COLO829 (cell line): ENCODE data around the gene PLAU.
"Not testable (repeated sequence)": the region's sequence is repeated elsewhere in the genome, so short reads cannot be mapped to it uniquely, and the experiment has no call there.

Experiments used
- DNase-seq: peaks from one replicate; pipeline ENCODE4 v3.0.0; 2012; ENCODE audit warnings: low spot score

Gene PLAU

DNA sequence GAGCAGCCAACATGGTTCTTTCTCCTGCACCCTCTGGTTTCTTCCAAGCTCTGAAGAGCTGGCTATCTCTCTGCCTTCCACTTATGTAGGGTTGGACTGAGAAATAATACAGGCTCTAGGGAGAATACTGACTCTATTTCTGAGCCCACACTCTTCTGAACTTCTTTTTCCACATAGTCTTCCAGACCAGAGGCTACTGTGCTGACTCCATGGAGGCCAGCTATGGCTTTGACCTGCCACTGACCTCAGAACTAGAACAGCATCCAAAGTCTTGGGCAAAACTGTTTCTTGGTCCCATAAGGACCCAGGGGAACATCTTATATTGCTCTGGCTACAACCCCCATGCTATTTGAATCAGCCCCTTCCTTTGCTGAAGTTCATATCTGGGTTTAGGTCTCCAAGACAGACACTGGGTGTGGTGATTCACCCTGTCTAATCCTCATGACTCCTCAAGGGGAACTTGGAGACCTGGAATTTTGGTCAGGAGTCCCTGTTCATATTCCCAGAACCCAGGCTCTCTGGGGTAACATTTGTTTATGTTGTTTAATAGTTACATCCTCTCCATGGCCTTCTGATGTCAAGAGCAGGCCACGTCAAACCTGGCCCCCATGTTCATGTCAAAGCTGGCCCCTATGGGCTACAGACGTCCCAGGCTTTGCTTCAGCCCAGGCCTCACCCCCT is 12.1 kb upstream of the PLAU start:
- DNase-seq = no peak

DNA sequence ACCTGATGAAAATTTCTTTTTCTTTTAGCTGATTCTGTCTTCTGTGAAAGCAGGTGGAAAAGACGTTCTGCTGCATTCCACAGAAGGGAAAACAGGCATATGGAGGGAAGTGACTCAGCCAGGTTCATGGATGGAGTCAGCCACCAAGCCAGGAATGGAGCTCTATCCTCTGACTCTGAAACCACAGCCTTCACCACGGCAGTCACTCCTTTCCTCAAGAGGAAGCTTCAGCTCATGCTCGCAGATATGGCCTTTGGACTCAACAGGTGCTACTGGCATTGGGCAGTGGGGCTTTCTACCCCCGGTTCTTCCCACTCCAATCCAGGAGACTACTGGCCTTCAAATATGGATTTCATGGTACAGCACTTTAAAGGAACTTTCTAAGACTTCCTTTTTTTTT is 11.5 kb upstream of the PLAU start:
- DNase-seq = no peak

DNA sequence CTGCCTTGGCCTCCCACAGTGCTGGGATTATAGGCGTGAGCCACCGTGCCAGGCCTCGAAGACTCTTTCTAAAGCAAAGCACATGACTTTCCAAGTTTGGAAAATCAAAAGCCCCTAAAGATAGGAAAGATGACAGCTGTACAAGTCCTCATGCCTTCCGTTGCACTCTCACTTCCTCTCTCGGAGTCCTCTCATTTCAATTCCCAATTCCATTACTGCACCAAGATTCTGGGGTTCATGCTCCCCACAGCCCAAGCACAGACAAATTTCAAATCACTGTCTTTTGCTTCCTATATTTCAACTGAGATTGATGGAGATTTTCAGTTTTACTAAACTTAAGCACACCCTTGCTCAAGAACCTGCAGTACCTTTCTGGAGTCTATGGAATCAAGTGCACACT is 10.9 kb upstream of the PLAU start:
- no peak for DNase-seq

DNA sequence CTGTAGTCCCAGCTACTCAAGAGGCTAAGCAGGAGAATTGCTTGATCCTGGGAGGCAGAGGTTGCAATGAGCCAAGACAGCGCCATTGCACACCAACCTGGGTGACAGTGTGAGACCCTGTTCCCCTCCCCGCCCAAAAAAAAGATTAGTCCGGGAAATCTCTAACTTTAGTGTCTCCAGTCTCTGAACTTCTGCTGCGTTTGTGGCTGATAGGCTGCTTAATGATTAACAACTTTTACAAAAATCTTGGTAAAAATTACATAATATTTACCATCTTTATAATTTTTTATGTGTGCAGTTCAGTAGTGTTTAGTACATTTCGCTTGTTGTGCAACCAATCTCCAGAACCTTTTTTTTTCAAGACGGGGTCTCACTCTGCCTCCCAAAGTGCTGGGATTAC is 9.7 kb upstream of the PLAU start:
- no peak for DNase-seq

DNA sequence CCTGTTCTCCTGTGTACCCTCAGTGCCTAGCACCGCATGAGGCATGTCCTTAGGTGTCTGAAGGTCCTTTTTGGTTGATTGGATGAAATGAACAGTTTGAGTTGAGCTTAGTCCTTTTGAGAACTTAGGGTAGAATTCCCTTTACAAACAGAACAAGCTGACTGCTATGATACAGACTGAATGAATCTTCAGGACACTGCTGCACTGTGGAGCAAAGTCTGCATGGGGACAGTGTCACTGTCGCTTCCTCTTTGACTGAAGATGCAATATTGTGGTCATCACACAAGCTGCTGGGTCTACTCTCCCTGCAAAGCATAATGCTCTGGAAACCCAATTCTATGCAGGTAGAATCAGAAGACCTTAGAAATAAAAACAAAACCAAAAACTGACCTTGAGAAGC is 8.6 kb upstream of the PLAU start:
- no peak for DNase-seq

DNA sequence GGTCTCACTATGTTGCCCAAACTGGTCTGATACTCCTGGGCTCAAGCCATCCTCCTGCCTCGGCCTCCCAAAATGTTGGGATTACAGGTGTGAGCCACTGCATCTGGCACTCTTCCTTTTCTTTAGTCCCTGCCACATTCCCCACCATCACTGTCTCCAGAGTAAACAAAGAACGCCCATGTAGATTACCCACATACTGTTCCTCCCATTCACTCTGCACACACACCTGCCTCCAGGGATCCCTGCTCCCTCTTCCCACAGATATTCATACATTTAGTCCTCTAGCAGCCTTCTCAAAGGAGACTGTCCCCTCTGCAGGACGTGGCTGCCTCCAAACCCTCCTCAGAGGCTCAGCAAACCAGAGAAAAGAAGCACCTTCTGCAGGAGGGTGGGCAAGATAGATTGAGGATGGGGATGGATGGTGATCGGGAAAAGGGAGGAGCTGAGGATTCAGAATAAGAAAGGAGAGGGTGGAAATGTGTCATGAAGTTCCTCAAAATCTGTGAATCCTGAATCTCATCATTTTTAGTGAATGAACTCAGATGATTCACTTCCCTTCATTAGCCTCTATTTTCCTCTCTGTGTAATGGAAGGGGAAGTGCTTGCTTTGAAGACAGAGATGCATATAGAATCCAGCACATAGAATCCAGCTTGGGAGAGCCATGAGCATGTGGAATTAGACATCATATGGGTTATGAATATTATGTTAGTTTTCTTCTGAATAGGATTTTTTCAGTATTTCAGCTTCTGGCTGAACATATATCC is 5.5 kb upstream of the PLAU start:
- no peak for DNase-seq

DNA sequence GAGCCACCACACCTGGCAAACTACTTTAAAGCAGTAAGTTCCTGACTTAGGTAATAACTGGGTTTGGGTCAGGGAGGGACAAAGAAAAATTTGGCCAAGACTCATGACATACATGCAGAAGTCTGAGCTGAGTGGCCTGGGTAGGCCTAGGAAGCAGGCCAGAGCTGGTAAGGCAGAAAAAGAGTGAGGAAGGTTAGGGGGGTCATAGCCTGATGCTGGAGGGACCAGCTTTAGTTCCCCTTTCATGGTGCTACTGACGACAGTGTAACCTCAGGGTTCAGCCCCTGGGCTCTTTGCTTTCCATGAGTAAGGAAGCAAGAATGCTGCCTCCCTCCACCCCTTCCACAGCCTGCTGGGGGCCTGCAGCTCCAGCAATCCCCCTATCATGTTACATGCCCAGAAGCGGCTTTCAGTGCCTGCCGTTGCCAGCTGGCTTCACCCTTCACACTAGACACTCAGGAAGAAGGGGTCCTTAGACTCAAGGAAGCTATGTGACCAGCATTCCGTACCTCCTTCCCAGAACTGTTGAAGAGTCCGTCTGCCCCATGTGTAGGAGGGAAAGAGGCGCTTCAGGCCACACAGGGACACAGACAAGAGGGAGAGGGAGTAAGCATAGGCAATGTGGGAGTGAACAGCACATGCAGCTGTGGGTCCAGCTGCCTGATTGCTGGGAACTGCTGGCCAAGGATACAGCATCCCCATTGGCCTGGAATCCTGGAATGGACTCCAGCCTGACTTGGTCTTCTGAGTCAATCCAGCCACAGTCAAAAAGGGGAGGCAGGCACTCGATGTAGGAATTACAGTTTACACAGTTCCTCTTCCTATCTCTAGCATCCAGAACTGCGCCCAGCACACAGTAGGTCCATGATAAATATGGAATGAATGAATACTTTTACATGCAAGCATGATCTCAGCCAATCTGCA is 4.1 kb upstream of the PLAU start:
- DNase-seq = no peak

DNA sequence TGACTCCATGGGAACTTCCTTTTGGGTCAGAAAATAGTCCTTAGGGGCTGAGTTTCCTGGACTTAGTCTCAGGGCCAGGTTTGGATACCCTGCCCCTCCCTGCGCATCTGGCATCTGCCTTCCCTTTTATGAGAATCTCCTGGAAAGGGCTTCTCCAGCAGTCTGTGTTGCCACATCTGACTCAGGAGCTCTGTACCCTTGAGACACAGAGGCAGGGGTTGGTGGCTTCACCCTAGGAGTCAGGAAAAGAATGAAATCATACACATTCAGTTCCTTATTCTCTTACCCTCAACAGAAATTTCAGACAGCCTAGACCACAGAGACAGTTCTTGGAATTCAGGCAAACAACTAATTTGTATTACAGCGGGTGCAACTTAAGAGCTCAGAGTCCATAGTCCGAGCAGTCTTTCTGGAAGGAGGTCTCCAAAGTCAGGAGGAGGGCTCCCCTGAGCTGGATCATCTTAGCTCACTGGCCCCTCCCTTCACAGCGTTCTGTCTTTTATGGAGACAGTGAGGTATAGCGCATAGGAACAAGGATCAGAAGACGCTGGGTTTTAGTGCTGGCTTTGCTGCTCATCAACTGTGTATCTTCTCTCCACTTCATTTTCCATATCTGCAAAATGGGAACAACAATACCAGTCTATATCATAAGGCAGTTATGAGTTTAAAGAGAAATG is 3.0 kb upstream of the PLAU start:
- no peak for DNase-seq

DNA sequence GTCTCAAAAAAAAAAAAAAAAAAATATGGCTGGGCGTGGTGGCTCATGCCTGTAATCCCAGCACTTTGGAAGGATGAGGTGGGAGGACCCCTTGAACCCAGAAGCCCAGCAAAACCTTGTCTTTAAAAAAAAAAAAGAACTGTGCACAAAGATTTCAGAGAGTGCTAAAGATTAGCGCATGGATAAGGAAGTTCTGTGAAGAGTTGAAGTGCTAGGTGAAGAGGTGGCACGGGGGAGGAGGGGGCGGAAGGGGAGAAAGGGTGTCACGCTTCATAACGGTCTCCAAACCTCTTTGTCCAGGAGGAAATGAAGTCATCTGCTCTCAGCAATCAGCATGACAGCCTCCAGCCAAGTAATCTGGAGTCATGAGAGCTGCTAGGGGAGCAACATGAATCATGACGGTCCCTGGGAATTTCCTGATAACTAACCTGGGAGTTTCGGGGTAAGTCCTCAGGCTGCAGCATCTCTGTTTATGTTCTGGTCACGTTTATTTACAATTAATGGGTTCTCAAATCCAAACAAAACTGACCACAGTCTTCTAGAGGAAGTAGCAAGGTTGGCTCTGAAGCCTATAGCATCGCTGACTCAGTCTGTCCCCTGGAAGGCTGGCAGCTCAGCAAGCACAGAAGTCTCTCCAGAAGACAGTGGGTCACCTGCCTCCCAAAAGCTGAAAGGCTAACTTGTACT is 1.9 kb upstream of the PLAU start:
- no peak for DNase-seq

DNA sequence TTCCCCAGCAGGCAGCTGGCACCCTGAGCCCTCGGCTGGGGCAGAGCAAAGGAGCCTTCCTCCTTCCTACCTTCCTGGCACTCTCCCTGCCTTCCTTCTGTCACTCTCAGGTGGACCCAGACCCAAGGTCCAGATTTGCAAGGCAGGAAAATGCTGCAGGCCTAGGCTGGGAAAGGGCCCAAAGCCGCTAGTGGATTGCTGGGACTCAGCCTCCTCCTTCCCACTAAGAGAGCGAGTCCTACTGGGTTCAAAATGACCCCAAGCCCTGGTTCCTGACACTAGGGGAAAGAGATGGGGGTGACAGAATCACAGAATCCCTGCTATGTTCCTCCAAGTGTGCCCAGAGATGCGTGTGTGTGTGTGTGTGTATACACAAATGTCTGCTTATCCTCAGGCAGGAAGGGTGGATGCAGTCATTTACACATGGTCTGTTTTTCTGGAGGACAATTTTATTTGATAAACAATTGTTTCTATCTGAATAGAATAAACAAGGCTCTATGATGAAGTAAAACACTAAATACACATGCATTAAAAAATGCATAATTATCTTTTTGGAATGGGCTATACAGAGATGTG is 1.3 kb upstream of the PLAU start:
- DNase-seq = no peak

DNA sequence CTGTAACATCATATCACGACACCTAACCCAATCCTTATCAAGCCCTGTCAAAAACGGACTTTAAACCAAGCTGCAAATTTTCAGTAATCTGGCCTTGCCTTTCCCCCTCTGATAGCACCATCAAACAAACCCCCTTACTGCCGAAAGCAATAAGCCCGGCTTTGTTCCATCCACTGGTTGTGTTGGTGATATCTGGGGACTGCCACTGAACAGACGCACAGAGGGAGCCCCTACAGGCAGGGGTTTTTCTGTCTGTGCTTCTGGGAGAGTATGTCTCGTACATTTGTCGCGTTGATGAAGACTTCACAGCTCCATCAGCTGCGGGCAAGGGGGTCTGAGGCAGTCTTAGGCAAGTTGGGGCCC is 550 bp upstream of the PLAU start:
- DNase-seq = no peak

DNA sequence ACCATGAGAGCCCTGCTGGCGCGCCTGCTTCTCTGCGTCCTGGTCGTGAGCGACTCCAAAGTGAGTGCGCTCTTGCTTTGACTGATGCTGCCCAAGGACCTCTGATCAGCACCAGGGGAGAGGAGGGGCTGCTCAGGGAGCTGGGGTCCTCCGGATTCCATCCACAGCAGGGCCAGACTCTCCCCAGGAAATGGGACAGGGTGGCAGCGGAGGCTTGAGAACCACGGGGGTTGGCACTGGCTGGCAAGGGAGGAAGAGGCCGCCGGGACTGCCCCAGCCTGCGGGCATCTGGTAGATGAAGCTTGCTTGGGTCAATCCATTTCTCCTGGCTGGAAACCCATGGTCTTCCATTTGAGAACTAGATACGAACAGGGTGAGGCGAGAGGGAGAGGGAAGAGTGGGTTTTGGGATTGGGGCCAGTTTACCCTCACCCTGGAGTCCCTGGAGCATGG is 647 bp downstream of the PLAU start:
- no peak for DNase-seq

DNA sequence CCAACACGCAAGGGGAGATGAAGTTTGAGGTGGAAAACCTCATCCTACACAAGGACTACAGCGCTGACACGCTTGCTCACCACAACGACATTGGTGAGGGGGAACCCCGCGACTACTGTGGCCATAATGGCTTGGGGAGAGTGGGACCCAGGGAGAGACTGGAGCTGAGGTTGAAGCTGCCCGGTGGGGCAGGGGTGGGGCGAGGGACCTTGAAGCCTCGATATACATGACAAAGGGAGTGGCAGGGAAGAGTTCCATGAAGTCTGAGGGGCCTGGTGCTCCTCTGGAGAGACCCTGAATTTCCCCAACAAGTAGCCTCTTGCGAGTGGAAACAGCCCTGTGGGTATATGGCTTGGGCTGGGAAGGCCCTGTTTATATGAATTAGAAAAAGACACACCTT is 3.1 kb downstream of the PLAU start:
- no peak for DNase-seq

DNA sequence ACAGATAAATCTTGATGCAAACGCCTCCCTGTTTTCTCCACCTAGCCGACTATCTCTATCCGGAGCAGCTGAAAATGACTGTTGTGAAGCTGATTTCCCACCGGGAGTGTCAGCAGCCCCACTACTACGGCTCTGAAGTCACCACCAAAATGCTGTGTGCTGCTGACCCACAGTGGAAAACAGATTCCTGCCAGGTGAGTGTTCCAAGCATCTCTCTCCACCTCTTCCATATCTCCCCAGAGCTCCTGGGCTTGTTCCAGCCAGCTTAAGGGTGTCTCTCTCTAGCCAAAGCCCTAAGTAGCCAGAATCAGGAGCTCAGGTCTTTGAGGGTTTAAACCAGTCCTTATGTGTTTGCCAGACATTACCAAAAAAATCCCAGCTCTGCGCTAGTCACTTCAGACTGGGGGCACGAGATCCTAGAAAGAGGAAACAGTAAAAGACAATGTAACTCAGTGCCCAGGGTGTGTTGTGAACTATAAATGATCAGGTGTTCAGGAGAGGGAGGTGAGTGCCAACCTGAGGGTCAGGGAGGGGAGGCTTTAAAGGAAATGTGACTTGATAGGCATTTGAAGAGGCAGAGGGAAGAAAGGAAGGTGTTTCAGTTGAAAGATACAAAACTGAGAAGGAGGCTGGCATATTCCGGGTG is 4.4 kb downstream of the PLAU start:
- no peak for DNase-seq

DNA sequence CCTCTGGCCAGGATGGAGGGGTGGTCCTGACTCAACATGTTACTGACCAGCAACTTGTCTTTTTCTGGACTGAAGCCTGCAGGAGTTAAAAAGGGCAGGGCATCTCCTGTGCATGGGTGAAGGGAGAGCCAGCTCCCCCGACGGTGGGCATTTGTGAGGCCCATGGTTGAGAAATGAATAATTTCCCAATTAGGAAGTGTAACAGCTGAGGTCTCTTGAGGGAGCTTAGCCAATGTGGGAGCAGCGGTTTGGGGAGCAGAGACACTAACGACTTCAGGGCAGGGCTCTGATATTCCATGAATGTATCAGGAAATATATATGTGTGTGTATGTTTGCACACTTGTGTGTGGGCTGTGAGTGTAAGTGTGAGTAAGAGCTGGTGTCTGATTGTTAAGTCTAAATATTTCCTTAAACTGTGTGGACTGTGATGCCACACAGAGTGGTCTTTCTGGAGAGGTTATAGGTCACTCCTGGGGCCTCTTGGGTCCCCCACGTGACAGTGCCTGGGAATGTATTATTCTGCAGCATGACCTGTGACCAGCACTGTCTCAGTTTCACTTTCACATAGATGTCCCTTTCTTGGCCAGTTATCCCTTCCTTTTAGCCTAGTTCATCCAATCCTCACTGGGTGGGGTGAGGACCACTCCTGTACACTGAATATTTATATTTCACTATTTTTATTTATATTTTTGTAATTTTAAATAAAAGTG is 6.0 kb downstream of the PLAU start:
- DNase-seq = no peak

DNA sequence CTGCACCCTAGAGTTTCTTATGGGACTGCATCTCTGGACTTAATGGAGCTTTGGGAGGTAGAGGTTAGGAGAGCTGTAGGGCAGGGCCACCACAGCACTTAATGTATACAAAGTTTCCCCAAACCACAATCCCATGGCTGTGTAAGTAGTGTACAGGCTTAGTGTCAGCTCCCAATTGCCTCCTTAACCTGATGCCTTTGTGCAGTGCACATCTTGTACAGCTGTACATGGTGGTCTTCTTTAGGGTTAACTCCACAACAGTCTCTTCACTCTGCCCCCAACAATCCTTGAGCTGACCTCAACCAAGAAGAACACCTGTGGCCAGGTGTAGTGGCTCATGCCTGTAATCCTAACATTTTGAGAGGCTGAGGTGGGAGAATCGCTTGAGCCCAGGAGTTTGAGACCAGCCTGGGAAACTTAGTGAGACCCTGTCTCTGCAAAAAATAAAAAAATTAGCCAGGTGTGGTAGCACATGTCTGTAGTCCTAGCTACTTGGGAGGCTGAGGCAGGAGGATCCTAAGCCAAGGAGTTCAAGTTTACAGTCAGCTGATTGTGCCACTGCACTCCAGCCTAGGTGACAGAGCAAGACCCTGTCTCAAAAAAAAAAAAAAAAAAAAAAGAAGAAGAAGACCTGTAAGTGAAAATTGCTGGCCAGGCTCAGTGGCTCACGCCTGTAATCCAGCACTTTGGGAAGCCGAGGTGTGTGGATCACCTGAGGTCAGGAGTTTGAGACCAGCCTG is 6.8 kb downstream of the PLAU start:
- no peak for DNase-seq

DNA sequence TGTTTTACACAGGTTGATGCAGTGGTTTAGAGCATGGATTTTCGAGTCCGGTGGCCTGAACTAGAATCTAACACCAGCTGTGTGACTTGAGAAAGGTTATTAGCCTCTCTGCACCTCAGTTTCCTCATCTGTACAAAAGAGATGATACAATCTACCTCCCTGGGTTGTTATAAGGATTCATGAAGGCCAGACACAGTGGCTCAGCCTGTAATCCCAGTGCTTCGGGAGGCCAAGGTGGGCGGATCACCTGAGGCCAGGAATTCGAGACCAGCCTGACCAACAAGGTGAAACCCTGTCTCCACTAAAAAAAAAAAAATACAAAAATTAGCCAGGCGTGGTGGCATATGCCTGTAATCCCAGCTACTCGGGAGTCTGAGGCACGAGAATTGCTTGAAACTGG is 8.5 kb downstream of the PLAU start:
- DNase-seq = not testable (repeated sequence)

DNA sequence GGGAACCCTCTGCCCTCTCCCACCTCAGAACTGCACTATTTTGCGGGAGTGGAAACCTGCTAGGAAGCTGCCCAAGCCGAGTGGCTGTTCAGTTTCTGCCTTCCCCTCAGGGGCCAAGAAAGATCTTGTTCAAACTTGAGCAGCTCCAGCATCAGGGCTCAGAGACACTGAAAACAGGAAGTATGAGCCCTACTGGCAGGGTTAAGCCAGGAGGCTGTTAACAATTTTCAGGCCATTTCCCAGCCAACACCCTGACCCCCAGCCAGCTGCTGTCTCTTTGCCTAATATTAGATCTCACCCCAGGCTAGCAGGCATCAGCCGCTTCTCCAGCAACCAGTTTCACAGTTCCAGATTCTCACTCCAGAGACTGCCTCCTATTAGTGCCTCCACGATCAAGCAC is 9.2 kb downstream of the PLAU start:
- DNase-seq = no peak
